Caco-2 (cell line): Measurements from ENCODE around the gene GTSF1L. TPM values are rescaled to one million over a fixed set of nuclear protein-coding genes. Genes with fewer than 3 reads are reported as not detected.

ENCODE experiments used
- BruUV-seq: library from RNA; stranded (reverse); fragments of 400-500 nt; replicated peaks from 2 replicates; lab custom pipeline; 2021; lab: Mats Ljungman, UMichigan
- CTCF ChIA-PET: fragments of 300-600 bp; sonication (Branson Sonifier 250); formaldehyde crosslinking; loops from one replicate; lab custom pipeline; 2022; ENCODE audit warnings: antibody characterized with exemption; lab: Charles Lee
- POLR2A ChIA-PET: fragments of 300-600 bp; sonication (Branson Sonifier 250); formaldehyde crosslinking; loops from one replicate; lab custom pipeline; 2022; ENCODE audit warnings: antibody characterized with exemption; lab: Charles Lee
- DNase-seq, 2 experiments: peaks; one replicate each; pipeline versions ENCODE4 v3.0.0 to v3.0.0-alpha.2; 2020 to 2022
- H3K27me3 ChIP-seq: replicated peaks from 2 replicates; pipeline ENCODE4 v1.6.0; 2011; ENCODE audit warnings: low read length; ENCODE audit not compliant: control insufficient read depth, insufficient read depth
- H3K36me3 ChIP-seq: 2 replicates; pipeline ENCODE4 v1.5.1; 2011; ENCODE audit warnings: low read length; ENCODE audit not compliant: control insufficient read depth, insufficient read depth
- H3K4me1 ChIP-seq: fragments of 250-450 bp; sonication (Bioruptor Pico); 2 replicates; pipeline ENCODE4 v1.5.1; 2020; ENCODE audit warnings: mild to moderate bottlenecking
- H3K4me3 ChIP-seq: 2 replicates; pipeline ENCODE4 v1.5.1; 2011; ENCODE audit warnings: low read depth, mild to moderate bottlenecking, control low read depth, low read length
- H3K9me3 ChIP-seq: fragments of 250-450 bp; sonication (Bioruptor Pico); 2 replicates; pipeline ENCODE4 v1.5.1; 2020; ENCODE audit warnings: mild to moderate bottlenecking, moderate library complexity
- H3K27ac Mint-ChIP-seq: one replicate; pipeline ENCODE4 v1.8.0; 2022; ENCODE audit warnings: mixed read lengths; ENCODE audit not compliant: unreplicated experiment
- H3K27me3 Mint-ChIP-seq: one replicate; pipeline ENCODE4 v1.8.0; 2022; ENCODE audit warnings: mixed read lengths; ENCODE audit not compliant: insufficient read depth, unreplicated experiment
- H3K36me3 Mint-ChIP-seq: one replicate; pipeline ENCODE4 v1.8.0; 2022; ENCODE audit warnings: mild to moderate bottlenecking, mixed read lengths; ENCODE audit not compliant: insufficient read depth, unreplicated experiment
- H3K4me1 Mint-ChIP-seq: one replicate; pipeline ENCODE4 v1.8.0; 2022; ENCODE audit warnings: low read depth, mixed read lengths; ENCODE audit not compliant: unreplicated experiment
- H3K4me3 Mint-ChIP-seq: one replicate; pipeline ENCODE4 v1.8.0; 2022; ENCODE audit warnings: mild to moderate bottlenecking, moderate library complexity, mixed read lengths; ENCODE audit not compliant: unreplicated experiment
- H3K9me3 Mint-ChIP-seq: one replicate; pipeline ENCODE4 v1.8.0; 2022; ENCODE audit warnings: mixed read lengths; ENCODE audit not compliant: unreplicated experiment
- CTCF ChIP-seq, 2 experiments: fragments of 200-600 bp in 1 of 2; IDR thresholded peaks; 1 replicate in 1 of 2; 2 replicates in 1 of 2; pipeline versions ENCODE4 v1.5.1 to v1.8.0; 2011 to 2022; ENCODE audit warnings: antibody characterized with exemption in 1 of 2, control low read depth in 1 of 2, inconsistent platforms in 1 of 2, low read depth in 1 of 2, low read length in 1 of 2, mild to moderate bottlenecking in 1 of 2, moderate library complexity in 1 of 2; ENCODE audit not compliant: insufficient read depth in 1 of 2, severe bottlenecking in 1 of 2, unreplicated experiment in 1 of 2
- intact Hi-C: fragments of 100-400 bp; cut with micrococcal nuclease; formaldehyde crosslinking; loops from one replicate; pipeline ENCODE4 v1.10.0; 2022; ENCODE audit not compliant: unreplicated experiment
- total RNA-seq: library from RNA; stranded (reverse); gene quantifications from 2 replicates; pipeline ENCODE4 v1.2.3, GENCODE V29; 2022

The GTSF1L gene
- total RNA-seq, 1 experiment from 2014 or later: not detected

GRCh38 chr20:43723735-43724134, 3.1 kb downstream of the GTSF1L start:
- ChIA-PET CTCF (interaction anchor here (1.2 kb wide), 1 partner anchor 25 kb away, joined by 3 read pairs; no protein-coding TSS in a partner anchor), POLR2A (no interaction called here)
- no peaks in the 10 kb centered on the region for H3K27me3 Mint-ChIP-seq

GRCh38 chr20:43723186-43723585, 3.6 kb downstream of the GTSF1L start:
- Histone ChIP-seq H3K4me1 (peaks cover 5% of the 10 kb centered on the region; the same call in 1 of the 2 replicates), H3K27me3 (no peaks in the 10 kb centered on the region; the same call in 1 of the 2 replicates), H3K36me3 (no peaks in the 10 kb centered on the region), H3K9me3 (no peaks in the 10 kb centered on the region), H3K4me3 (no peak overlapping the region)
- Mint-ChIP-seq H3K9me3 (no peaks in the 10 kb centered on the region), H3K4me1 (peaks cover 4% of the 10 kb centered on the region), H3K27me3 (no peaks in the 10 kb centered on the region), H3K4me3 (no peak overlapping the region), H3K36me3 (peaks cover 14% of the 10 kb centered on the region), H3K27ac (no peak overlapping the region)
- POLR2A ChIA-PET: no interaction called here
- DNase-seq: no peak
- BruUV-seq: no TSS peak
- CTCF ChIA-PET: interaction anchor here (1.2 kb wide), 1 partner anchor 25 kb away, joined by 3 read pairs; no protein-coding TSS in a partner anchor
- intact Hi-C loops: no loop called here
- no peak for TF ChIP-seq CTCF (IDR thresholded peaks at IDR 0.05; ENCODE audit: insufficient read depth in 1 of 2, low read depth in 1 of 2, low read length in 1 of 2, severe bottlenecking in 1 of 2, unreplicated experiment in 1 of 2)

More at GRCh38 chr20:43723735-43724134, 3.1 kb downstream of the GTSF1L start:
- H3K36me3 ChIP-seq: no peaks in the 10 kb centered on the region
- no peak for TF ChIP-seq CTCF (IDR thresholded peaks at IDR 0.05; ENCODE audit: insufficient read depth in 1 of 2, low read depth in 1 of 2, low read length in 1 of 2, severe bottlenecking in 1 of 2, unreplicated experiment in 1 of 2)
- no peak overlapping the region for H3K4me3 ChIP-seq
- no peaks in the 10 kb centered on the region for H3K9me3 Mint-ChIP-seq
- peaks cover 7% of the 10 kb centered on the region for H3K4me1 Mint-ChIP-seq
- H3K9me3 ChIP-seq: no peaks in the 10 kb centered on the region
- BruUV-seq: no TSS peak
- H3K27me3 ChIP-seq: no peaks in the 10 kb centered on the region; the same call in 1 of the 2 replicates
- DNase-seq: no peak
- intact Hi-C loops: no loop called here
- peaks cover 13% of the 10 kb centered on the region for H3K36me3 Mint-ChIP-seq
- no peak overlapping the region for H3K27ac Mint-ChIP-seq
- H3K4me1 ChIP-seq: peaks cover 5% of the 10 kb centered on the region; the same call in 1 of the 2 replicates
- no peak overlapping the region for H3K4me3 Mint-ChIP-seq

- CTCF ChIA-PET: no interaction called here
Measured at GRCh38 chr20:43722153-43722505, 4.7 kb downstream of the GTSF1L start.

More at GRCh38 chr20:43722153-43722505, 4.7 kb downstream of the GTSF1L start:
- TF ChIP-seq CTCF (IDR thresholded peaks at IDR 0.05; ENCODE audit: insufficient read depth in 1 of 2, low read depth in 1 of 2, low read length in 1 of 2, severe bottlenecking in 1 of 2, unreplicated experiment in 1 of 2): no peak
- no peaks in the 10 kb centered on the region for H3K27me3 Mint-ChIP-seq
- no peak overlapping the region for H3K4me3 ChIP-seq
- H3K9me3 ChIP-seq: no peaks in the 10 kb centered on the region
- POLR2A ChIA-PET: no interaction called here
- H3K4me1 Mint-ChIP-seq: no peaks in the 10 kb centered on the region
- H3K4me1 ChIP-seq: no peaks in the 10 kb centered on the region
- no peak for DNase-seq
- no peak overlapping the region for H3K4me3 Mint-ChIP-seq
- no peaks in the 10 kb centered on the region for H3K9me3 Mint-ChIP-seq
- H3K27me3 ChIP-seq: no peaks in the 10 kb centered on the region; the same call in 1 of the 2 replicates
- BruUV-seq: no TSS peak
- peaks cover 22% of the 10 kb centered on the region for H3K36me3 Mint-ChIP-seq
- intact Hi-C loops: no loop called here
- H3K27ac Mint-ChIP-seq: no peak overlapping the region
- H3K36me3 ChIP-seq: no peaks in the 10 kb centered on the region; the same call in 1 of the 2 replicates
